MM.1S (cell line): ENCODE measurements around the gene SNAPC4.

Experiments
- DNase-seq: peaks from one replicate; pipeline ENCODE4 v3.0.0-alpha.2; 2015
- H2AFZ ChIP-seq: fragments of 300-600 bp; sonication (generic); 2 replicates; pipeline ENCODE4 v1.6.0; 2016; ENCODE audit warnings: antibody characterized with exemption, low read length
- H3F3A ChIP-seq: fragments of 300-600 bp; sonication (generic); 2 replicates; pipeline ENCODE4 v1.6.1; 2016; ENCODE audit warnings: mild to moderate bottlenecking, antibody characterized with exemption, low read length, moderate library complexity, mixed read lengths; ENCODE audit not compliant: insufficient read depth
- H3K27ac ChIP-seq: fragments of 300-600 bp; sonication (generic); 2 replicates; pipeline ENCODE4 v1.5.1; 2016; ENCODE audit warnings: mild to moderate bottlenecking, low read length
- H3K27me3 ChIP-seq: fragments of 300-600 bp; sonication (generic); replicated peaks from 2 replicates; pipeline ENCODE4 v1.6.0; 2016; ENCODE audit warnings: low read length; ENCODE audit not compliant: insufficient read depth
- H3K36me3 ChIP-seq: fragments of 300-600 bp; sonication (generic); replicated peaks from 2 replicates; pipeline ENCODE4 v1.6.1; 2016; ENCODE audit warnings: mild to moderate bottlenecking, low read length, mixed read lengths; ENCODE audit not compliant: insufficient read depth
- H3K4me1 ChIP-seq: fragments of 300-600 bp; sonication (generic); 2 replicates; pipeline ENCODE4 v1.6.1; 2016; ENCODE audit warnings: low read length, mixed read lengths
- H3K4me2 ChIP-seq: fragments of 300-600 bp; sonication (generic); 2 replicates; pipeline ENCODE4 v1.6.0; 2016; ENCODE audit warnings: low read depth, low read length
- H3K4me3 ChIP-seq: fragments of 300-600 bp; sonication (generic); 2 replicates; pipeline ENCODE4 v1.5.1; 2016; ENCODE audit warnings: low read length, mixed read lengths
- H3K79me2 ChIP-seq: fragments of 300-600 bp; sonication (generic); 2 replicates; pipeline ENCODE4 v1.6.1; 2016; ENCODE audit warnings: mixed run types, low read length, mixed read lengths
- H3K9ac ChIP-seq: fragments of 300-600 bp; sonication (generic); 2 replicates; pipeline ENCODE4 v1.6.1; 2016; ENCODE audit warnings: low read length, mixed read lengths
- H3K9me2 ChIP-seq: fragments of 300-600 bp; sonication (generic); replicated peaks from 2 replicates; pipeline ENCODE4 v1.6.1; 2016; ENCODE audit warnings: mild to moderate bottlenecking, low read length, mixed read lengths; ENCODE audit not compliant: insufficient read depth
- H3K9me3 ChIP-seq: fragments of 300-600 bp; sonication (generic); replicated peaks from 2 replicates; pipeline ENCODE4 v1.6.1; 2016; ENCODE audit warnings: mild to moderate bottlenecking, low read length, mixed read lengths; ENCODE audit not compliant: insufficient read depth
- H4K20me1 ChIP-seq: fragments of 300-600 bp; sonication (generic); 2 replicates; pipeline ENCODE4 v1.6.1; 2016; ENCODE audit warnings: mild to moderate bottlenecking, low read length, moderate library complexity, mixed read lengths; ENCODE audit not compliant: insufficient read depth
- CTCF ChIP-seq: fragments of 300-600 bp; sonication (generic); IDR thresholded peaks from 2 replicates; pipeline ENCODE4 v1.5.1; 2016; ENCODE audit warnings: antibody characterized with exemption, low read length, mixed read lengths
- EZH2 ChIP-seq: fragments of 300-600 bp; sonication (generic); optimal IDR thresholded peaks from 2 replicates; pipeline ENCODE3; 2017; ENCODE audit warnings: low read depth, mild to moderate bottlenecking, antibody characterized with exemption, low read length, mixed read lengths
- EZH2phosphoT487 ChIP-seq: fragments of 300-600 bp; sonication (generic); IDR thresholded peaks from 2 replicates; pipeline ENCODE4 v1.6.1; 2018; ENCODE audit warnings: antibody characterized with exemption, low read length

SNAPC4 gene

GRCh38 chr9:136433849-136434579 lies 34.0 kb upstream of the SNAPC4 start:
- Histone ChIP-seq H3K27ac (no peak overlapping the region), H3F3A (no peaks in the 10 kb centered on the region), H3K27me3 (no peaks in the 10 kb centered on the region), H3K79me2 (peaks cover 44% of the 10 kb centered on the region), H3K36me3 (no peaks in the 10 kb centered on the region; the same call in 1 of the 2 replicates), H3K4me3 (no peak overlapping the region), H3K9ac (no peak overlapping the region), H3K4me2 (no peak overlapping the region), H4K20me1 (no peaks in the 10 kb centered on the region), H3K9me2 (no peaks in the 10 kb centered on the region), H3K4me1 (peaks cover 8% of the 10 kb centered on the region; the same call in 1 of the 2 replicates), H2AFZ (no peak overlapping the region), H3K9me3 (no peaks in the 10 kb centered on the region)
- DNase-seq = no peak
- TF ChIP-seq EZH2 (no peak), CTCF (no peak), EZH2phosphoT487 (no peak)

GRCh38 chr9:136433043-136433715 lies 33.2 kb upstream of the SNAPC4 start:
- Histone ChIP-seq H3K27ac (no peak overlapping the region), H3K4me2 (no peak overlapping the region), H2AFZ (no peak overlapping the region), H3F3A (no peaks in the 10 kb centered on the region), H3K27me3 (no peaks in the 10 kb centered on the region), H3K9me3 (no peaks in the 10 kb centered on the region), H3K9me2 (no peaks in the 10 kb centered on the region), H3K36me3 (no peaks in the 10 kb centered on the region; the same call in 1 of the 2 replicates), H3K9ac (no peak overlapping the region), H3K4me1 (peaks cover 8% of the 10 kb centered on the region; the same call in 1 of the 2 replicates), H4K20me1 (no peaks in the 10 kb centered on the region), H3K79me2 (peaks cover 35% of the 10 kb centered on the region), H3K4me3 (no peak overlapping the region)
- TF ChIP-seq EZH2phosphoT487 = no peak
- TF ChIP-seq CTCF = no peak
- no peak for TF ChIP-seq EZH2
- no peak for DNase-seq

GRCh38 chr9:136432591-136432990 lies 32.6 kb upstream of the SNAPC4 start:
- H3K27ac ChIP-seq = no peak overlapping the region

More at GRCh38 chr9:136432591-136432990, 32.6 kb upstream of the SNAPC4 start:
- no peak for DNase-seq
- Histone ChIP-seq H3F3A (no peaks in the 10 kb centered on the region), H2AFZ (no peak overlapping the region), H3K9me2 (no peaks in the 10 kb centered on the region), H3K79me2 (peaks cover 29% of the 10 kb centered on the region), H3K4me2 (no peak overlapping the region), H3K4me1 (peaks cover 5% of the 10 kb centered on the region; the same call in 1 of the 2 replicates), H3K36me3 (no peaks in the 10 kb centered on the region; the same call in 1 of the 2 replicates), H3K9ac (no peak overlapping the region), H3K9me3 (no peaks in the 10 kb centered on the region), H4K20me1 (no peaks in the 10 kb centered on the region), H3K4me3 (no peak overlapping the region), H3K27me3 (no peaks in the 10 kb centered on the region)
- TF ChIP-seq EZH2phosphoT487 = no peak
- TF ChIP-seq CTCF = no peak
- TF ChIP-seq EZH2 = no peak
